Fibroblast of peridontal ligament (primary cell): ENCODE results near the gene PTPRN2.
"Not testable (repeated sequence)": the region's sequence is repeated elsewhere in the genome, so short reads cannot be mapped to it uniquely, and the experiment has no call there.

ENCODE experiments used
- DNase-seq: peaks from one replicate; pipeline ENCODE4 v3.0.0-alpha.2; 2010; ENCODE audit errors: extremely low read depth

PTPRN2 gene

DNA sequence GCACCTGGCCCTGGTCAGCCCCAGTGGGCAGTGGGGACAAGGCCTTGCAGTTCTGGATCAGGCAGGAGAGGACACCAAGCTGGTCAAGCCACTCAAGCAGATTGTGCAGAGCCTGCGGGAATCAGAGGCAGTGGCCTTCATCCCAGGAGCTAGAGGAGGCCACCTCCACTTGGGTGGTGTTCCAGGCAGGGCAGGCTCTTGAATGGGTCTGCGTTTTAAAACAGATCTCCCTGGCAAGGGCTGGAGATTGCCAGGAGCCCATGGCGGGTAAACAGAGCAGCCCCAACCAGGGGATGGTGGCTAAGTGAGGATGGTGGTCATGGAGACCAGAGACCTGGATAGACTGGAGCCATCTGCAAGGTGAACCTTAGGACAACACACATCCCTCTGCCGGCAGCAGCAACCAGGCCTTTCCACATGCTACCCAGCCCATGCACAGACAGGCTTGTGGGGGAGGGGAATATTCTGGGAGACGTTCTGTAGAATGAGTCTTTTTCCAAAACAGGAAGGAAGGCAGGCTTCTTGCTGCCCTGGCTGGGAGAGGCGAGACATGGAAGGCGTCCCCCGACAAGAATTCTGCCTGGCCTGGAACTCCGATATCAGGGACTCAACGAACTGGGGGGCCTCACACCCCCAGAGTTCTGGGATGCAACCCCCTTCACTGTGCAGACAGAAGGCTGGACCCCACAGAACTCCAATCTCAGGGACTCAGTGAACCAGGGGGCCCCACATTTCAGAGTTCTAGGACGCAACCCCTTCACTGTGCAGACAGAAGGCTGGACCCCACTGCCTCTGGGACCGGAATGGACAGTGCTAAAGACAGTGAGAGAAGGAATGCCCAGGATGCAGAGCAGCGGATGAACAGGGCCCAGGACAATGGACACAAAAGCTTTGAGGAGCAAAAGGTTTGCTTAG is 264.8 kb downstream of the PTPRN2 start:
- no peak for DNase-seq

DNA sequence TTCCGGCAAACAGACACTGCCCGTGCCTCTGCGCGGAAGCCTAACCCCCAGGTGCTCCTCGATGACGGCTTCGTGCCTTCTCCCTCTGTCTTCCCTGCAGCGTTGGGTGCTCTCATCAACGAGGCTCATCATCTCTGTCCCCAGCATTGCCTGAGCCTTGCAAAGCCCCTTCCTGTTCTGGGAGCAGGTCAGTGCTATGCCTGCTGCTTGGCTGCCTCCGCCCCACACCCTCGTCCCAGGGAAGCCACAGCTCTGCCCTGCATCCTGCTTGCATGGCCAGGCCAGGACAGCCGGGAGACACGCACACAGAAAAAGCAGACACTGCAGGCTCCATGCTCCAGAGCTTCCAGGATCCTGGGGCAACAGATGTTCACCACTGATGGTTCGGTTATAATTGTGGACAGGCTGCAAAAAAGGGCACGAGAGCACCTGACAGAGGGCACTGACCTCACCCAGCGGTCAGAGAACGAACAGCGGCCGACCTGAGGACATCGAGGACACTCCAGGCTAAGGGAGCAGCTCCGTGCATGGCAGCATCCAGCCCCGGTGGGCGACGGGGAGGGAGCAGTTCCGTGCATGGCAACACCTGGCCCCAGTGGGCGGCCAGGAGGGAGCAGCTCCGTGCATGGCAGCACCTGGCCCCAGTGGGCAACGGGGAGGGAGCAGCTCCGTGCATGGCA is 265.5 kb downstream of the PTPRN2 start:
- DNase-seq = no peak

DNA sequence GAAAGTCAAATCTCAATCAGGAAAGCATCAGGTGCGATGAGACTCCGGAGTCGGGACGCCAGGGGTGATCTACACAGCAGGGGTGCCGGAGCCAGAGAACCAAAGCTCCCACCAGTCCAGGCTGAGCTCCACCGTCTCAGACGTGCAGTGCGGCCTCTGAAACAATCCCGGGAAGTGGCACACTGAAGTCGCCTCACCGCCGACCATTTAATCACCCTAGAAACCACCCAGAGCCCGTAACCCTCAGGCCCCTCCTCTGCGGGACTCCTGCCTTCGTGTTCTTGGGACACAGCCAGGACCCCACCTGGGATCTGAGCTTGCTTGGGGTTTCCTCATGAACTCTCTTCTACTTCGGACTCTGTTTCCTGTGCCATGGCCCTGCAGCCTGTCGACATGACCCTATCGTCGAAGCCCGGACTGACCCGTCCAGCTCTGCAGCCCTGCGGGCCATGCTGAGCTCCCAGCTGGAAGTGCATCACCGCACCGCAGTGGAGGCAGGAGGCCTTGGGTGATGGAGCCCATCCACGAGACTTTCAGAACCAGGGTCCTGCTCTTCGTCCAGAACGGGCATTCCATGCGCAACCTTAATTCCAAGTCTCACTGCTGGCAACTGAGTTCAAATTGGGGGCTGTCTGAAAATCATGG is 266.4 kb downstream of the PTPRN2 start:
- no peak for DNase-seq

DNA sequence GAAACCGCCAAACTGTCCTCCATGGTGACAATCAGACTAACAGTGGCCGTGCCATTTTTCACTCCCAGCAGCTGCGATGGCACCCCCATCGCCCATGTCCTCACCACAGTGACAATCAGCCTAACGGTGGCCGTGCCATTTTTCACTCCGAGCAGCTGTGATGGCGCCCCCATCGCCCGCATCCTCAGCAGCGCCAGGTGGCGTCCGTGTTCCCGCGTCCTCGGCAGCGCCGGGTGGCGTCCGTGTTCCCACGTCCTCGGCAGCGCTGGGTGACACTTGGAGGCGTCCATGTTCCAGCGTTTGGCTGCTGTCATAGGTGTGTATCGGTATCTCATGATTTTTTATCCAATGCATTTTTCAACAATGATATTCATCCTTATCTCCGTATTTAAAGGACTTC is 267.3 kb downstream of the PTPRN2 start:
- DNase-seq = no peak

DNA sequence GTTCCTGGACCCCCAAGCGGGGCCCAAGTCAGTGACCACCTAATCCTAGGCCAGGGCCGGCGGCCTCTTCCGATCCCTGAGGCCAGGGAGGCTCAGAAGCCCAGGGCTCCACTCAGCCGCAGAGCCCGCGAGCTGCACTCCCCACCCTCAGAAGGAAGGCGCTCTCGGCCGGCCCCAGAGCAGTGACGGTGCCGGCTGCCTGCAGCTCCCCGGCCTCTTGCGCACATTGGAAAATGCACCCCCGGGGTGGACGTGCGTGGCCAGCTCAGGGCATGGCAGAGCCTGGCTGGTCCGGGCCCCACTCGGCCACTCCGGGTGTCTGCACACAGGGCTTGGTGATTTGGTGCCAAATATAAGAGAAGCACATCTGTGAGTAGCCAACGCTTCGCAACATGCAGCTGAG is 269.1 kb downstream of the PTPRN2 start:
- no peak for DNase-seq

DNA sequence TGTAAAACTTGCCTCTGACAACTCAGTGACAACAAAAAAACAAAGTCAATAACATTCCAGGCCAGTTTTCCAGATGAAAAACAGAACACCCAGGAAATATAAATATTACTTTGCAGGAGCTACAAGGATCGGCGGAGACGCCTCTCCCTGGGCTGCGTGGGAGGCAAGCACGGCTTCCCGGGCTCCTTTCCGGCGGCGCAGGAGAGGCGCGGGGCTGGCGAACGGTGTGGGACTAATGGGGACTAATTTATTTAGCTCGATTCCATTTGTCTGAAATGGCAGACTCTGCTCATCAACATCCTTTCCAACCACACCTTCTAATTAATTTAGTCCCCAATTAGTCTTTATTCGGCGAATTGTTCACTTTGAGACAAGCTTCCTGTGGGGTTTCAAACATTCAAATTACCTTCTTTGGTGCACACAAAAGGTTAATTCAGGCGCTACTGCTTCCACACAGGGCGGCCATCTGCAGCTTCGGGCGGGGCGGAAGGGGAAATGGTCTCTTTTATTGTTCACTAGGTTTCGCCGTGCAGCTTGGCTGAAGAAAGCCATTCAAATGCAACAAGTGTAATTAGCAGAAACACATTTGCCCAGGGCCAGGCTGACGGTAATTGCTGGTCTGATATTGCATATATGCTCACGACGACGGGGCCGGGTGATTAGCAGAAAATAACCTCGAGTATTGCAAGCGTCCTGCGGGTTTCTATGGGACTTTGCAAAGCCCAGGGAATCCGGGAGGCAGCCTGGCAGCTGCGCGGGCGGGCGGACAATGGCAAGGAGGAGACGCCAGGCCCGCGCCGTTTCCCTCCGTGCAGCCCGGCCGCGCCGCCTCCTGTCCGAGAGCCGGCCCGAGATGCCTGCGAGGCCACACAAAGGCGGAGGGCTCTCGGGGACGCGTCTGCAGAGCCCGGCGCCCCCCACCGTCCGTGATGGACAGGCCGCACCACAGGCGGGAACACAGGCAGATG is 270.1 kb downstream of the PTPRN2 start:
- no peak for DNase-seq

DNA sequence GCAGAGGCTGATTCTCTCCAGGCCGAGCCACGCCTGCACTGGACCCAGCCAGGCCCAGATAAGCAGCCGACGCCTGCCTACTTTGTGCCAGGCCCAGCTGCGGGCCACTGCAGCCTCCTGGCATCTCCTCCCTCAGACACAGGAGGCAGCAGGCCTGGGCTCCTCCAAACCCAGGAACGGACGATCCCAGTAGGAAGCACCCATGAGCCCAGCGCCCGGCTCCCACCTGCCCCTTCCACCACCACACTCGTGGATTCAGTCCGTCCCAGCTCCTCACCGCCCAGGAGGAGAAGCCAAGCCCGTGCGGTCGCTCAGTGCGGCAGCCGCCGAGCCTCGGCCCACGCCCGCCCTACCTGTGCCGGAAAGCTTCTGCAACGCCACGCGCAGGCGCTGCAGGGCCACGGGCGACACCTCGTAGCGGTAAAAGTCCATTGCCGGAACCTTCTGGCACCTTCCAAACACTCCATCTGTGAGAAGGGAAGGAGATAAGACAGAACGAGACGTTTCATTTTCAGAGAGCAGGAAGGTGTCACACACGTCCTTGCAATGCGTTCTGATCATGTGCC is 271.1 kb downstream of the PTPRN2 start:
- DNase-seq = no peak

DNA sequence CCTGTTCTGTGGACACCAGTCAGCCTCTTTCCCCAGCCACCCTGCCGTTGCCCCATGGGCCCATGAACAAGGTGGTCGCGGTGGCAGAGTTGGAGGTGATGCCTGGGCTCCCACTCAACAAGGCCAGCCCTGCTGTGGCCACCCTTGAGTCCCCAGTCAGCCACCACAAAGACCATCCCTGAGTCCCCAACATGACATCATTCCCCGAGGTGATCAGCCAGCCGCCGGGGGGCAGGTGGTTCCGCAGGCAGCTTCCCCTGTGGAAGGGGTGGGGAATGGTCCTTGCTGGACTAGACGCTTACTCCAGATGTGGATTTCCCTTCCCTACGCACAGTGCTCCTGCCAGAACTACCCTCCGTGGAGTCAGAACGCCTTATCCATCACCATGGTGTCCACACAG is 271.7 kb downstream of the PTPRN2 start:
- no peak for DNase-seq

DNA sequence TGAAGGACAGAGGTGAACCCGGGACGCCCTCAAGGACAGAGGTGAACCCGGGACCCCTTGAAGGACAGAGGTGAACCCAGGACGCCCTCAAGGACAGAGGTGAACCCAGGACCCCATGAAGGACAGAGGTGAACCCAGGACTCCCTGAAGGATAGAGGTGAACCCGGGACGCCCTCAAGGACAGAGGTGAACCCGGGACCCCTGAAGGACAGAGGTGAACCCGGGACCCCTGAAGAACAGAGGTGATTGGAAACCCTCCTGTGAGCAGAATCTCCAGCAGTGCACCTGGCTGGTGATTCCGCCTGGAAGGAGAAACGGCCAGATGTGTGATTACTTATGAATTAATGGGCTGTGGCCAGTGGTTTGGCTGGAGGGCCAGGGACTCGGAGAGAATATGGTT is 272.3 kb downstream of the PTPRN2 start:
- DNase-seq = no peak

DNA sequence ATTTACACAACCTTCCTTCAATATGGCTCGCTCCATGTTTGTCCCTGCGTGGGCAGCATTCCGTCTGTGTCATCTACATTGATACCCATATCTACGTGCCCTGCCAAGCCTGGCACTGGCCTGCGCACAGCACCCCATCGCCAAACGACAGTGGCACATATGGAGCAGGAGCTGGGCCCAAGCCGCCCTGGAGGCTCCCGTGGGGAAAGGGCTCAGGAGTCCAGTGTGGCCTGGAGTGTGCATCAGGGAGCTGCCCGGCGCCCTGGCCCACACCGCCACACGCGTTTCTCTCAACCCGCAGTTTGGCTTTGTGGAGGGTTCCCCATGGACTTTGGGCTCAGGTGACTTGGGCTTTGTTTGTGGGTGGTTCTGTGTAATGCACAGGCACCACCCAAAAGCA is 273.2 kb downstream of the PTPRN2 start:
- no peak for DNase-seq

DNA sequence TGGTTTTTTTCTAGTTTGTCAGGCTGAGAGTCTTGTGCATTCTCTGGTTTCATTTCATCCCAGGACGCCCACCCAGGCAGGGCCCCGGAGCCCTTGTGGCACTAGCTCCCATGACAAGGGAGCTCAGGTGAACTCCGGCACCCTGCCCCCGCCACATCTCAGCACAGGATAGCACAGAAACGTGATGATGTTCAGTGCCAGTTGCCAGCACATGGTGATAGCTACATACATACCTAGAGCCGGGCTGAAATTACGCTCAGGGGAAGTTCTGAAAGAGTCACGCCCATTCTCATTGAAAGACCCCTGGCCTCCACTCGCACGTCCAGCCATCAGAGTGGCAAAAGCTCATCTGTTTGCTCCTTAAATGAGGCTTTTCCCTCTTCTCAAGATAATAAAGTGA is 273.7 kb downstream of the PTPRN2 start:
- DNase-seq = no peak

DNA sequence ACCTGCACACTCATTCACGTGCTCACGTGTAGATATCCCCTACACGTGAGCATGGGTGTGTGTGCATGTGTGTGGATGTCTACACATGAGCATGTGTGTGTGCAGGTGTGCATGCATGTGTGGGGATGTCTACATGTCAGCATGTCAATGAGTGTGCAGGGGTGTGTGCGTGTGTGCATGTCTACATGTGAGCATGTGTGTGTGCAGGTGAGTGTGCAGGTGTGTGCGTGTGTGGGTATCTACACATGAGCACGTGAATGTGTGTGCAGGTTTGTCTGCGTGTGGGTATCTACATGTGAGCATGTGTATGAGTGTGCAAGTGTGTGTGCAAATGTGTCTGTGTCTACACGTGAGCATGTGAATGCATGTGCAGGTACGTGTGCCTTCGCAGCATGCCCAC is 274.8 kb downstream of the PTPRN2 start:
- DNase-seq = no peak

DNA sequence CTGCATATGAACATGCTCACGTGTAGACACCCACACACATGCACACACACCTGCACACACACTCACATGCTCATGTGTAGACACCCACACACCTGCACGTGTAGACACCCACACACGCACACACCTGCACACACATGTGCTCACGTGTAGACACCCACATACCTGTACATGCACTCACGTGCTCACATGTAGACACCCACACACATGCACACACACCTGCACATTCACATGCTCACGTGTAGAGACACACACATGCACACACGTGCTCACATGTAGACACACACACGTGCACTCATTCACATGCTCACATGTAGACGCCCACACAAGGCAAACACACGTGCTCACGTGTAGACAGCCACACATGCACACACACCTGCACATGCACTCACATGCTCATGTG is 275.8 kb downstream of the PTPRN2 start:
- no peak for DNase-seq

DNA sequence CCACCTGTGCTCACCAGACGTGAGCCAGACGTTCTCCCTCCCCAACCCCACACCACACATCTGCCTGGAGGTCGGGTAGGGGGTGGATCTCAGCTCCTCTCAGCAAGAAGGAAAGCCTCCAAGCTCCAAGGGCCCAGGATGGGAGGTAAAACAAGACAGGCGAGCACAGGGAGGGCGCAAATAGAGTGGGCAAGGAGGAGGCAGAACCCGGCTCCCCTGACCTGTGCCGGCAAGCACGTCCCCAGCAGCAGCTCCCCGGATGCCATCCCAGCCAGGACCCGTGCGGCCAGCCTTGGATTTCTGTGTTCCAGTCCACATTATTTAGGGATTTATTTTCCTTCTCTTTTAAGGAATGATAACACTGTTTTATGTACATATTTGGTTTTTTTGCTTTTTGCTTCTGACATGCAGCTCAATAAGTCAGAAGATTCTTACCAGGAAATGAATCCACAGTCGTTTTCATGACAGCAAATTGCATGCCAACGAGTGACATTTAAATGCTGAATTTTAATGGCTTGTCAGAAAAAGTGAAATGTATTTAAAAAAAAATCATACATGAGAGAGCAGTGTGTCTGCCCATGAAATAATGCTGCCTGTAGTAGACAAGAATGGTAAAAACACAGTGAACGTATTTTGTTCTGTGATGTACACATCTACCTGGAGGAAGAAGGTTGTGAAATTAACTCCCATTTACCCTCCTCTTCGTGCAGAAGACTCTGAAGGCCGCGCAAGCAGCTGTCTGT is 276.5 kb downstream of the PTPRN2 start:
- no peak for DNase-seq

DNA sequence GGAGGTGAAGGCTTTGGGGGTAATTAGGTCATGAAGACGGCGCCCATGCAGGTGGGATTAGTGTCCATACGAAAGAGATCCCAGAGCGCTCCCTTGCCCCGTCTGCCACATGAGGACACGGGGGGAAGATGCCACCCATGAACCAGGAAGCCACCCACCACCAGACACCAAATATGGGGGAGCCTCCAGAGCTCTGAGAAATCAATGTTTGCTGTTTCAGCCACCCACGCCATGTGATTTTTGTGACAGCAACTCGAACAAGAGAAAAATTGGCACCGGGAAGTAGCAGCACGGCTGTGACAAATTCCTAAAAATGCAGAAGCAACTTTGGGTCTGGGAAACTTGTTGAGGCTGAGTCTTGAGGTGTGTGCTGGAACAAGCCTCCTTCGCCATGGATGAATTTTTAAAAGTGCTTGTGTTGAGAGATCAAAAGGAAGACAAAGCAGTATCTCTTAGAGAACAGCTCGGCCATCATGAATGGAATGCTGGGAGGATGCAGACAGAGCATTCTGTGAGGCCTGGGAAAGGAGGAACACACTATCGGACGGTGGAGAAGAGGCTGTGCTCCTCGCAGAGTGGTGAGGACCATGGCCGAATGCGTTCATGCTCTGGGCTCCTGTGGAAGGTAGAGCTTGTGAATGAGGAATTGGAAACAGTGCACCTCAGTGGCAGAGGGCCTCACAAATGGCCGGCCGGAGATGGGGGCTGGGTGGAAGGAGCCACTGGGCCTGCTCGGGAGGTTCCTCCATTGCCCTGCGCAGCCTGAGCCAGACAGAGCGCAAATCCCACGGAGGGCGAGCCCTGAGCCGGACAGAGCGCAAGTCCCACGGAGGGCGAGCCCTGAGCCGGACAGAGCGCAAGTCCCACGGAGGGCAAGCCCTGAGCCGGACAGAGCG is 277.5 kb downstream of the PTPRN2 start:
- no peak for DNase-seq

DNA sequence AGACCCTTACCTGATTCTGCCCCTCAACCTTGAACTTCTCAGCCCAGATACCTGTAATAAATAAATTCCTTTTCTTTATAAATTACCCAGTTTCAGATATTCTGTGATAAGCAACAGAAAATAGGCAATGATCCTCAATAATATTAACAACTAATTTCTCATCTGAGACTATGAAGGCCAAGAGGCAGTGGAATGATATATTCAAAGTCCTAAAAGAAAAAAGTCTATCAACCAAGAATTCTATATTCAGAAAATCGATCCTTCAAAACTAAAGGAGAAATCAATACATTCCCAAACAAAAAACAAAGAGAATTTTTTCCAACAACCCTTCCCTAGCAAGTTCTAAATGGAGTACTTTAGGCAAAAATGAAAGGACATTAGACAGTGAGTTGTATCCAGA is 279.6 kb downstream of the PTPRN2 start:
- DNase-seq = no peak

DNA sequence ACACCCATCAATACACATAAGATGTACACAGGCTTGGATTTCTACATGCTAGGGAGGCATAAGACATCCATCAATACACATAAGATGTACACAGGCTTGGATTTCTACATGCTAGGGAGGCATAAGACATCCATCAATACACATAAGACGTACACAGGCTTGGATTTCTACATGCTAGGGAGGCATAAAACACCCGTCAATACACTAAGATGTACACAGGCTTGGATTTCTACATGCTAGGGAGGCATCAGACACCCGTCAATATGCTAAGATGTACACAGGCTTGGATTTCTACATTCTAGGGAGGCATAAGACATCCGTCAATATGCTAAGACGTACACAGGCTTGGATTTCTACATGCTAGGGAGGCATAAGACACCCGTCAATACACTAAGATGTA is 283.6 kb downstream of the PTPRN2 start:
- DNase-seq = not testable (repeated sequence)

DNA sequence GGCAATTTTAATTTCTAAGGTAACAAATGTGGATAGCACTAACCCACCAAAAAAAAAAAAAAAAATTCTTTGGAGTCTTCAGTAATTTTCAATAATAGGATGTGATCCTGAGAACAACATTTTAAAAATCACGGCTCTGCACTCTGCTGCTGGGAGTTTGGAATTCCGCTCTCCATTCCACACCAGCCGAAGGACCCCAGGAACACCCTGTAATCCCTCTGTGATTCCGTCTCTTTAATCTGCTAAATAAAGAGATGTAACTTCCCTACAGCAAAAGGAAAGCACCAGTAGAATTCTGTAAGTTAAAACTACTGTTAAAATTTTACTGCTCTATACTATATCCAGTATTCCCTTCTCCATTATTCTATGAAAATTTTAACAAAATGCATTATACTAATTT is 284.5 kb downstream of the PTPRN2 start:
- no peak for DNase-seq

DNA sequence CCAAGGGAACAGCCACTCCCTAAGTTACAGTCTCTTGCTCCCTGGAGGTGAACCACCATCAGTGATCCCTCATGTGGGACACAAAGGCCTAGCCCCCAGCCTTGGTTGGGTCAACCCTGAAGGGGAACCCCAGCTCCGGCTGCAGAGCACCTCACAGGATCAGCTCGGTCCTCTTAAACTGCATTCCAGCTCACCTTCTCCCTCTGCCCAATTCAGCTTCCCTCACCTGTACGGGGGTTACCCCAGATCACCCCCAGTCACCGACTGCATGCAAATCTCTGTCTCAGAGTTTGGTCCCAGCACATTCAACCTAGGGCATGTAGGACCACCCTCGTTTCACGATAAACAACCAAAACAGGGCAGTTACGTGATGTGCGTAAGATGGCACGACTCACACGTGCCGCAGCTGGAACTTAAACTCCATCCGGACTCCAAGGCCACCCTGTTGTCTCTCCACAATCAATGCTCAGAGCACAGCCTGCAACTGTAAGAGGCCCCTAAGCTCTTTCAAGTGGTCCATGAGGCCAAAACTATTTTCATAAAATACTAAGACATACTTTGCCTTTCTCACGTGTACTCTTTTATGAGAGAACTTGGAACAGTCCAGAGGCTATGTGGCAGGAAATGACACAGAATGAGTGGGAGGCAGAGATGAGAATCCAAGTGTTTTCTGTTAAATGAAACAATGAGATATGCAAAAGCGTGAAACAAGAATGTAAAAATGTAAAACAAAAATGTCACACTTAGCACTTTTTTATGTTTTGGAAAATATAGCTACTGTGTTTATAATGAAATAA is 285.2 kb downstream of the PTPRN2 start:
- DNase-seq = no peak
